B cell (primary cell): ENCODE data around the gene FGF18.

Source experiments
- CTCF ChIP-seq: fragments of 200-600 bp; IDR thresholded peaks from one replicate; pipeline ENCODE4 v1.8.0; 2022; ENCODE audit warnings: antibody characterized with exemption, mild to moderate bottlenecking
- EZH2 ChIP-seq: IDR thresholded peaks from 2 replicates; pipeline ENCODE4 v1.6.1; 2012; ENCODE audit warnings: borderline replicate concordance, low read depth, mild to moderate bottlenecking, moderate library complexity, low read length; ENCODE audit not compliant: insufficient read depth, poor library complexity, severe bottlenecking

GRCh38 chr5:171463862-171464229, 44.4 kb downstream of the FGF18 start:
- TF ChIP-seq CTCF (no peak), EZH2 (no peak)
